Measurements from ENCODE around the gene RASD2.
A peak's percentile ranks its signal among the peaks of the same experiment; 100 is the strongest.
"Not testable (repeated sequence)": the region's sequence is repeated elsewhere in the genome, so short reads cannot be mapped to it uniquely, and the experiment has no call there.

RASD2 gene

GRCh38 chr22:35540595-35541253 lies at the start of gene RASD2:
TSS of gene RASD2 (plus strand) at chr22:35540831. CDS start at chr22:35546810, 5,979 bp downstream.
- peaks cover 2% of the 10 kb centered on the region for H3K4me1 Mint-ChIP-seq (ENCODE audit: low read depth)
- no peaks in the 10 kb centered on the region for H3K9me3 Mint-ChIP-seq
- peaks cover 44% of the 10 kb centered on the region for H3K27me3 Mint-ChIP-seq
- peak within 1 kb of the TSS; percentile 75 for H3K4me3 Mint-ChIP-seq
- H3K36me3 Mint-ChIP-seq (ENCODE audit: low read depth): no peaks in the 10 kb centered on the region
- H3K27ac Mint-ChIP-seq: no peak within 1 kb of the TSS
- no peak for DNase-seq

GRCh38 chr22:35491061-35491907 lies 49.3 kb upstream of the RASD2 start:
- not testable (repeated sequence) for H3K27ac Mint-ChIP-seq; DNase-seq; H3K36me3 Mint-ChIP-seq (ENCODE audit: low read depth); H3K4me1 Mint-ChIP-seq (ENCODE audit: low read depth); H3K4me3 Mint-ChIP-seq; H3K9me3 Mint-ChIP-seq
- peaks cover 38% of the 10 kb centered on the region for H3K27me3 Mint-ChIP-seq

- DNase-seq: no peak
- Mint-ChIP-seq H3K4me1 (ENCODE audit: low read depth) (no peaks in the 10 kb centered on the region), H3K9me3 (no peaks in the 10 kb centered on the region), H3K27me3 (peaks cover 42% of the 10 kb centered on the region), H3K4me3 (no peak overlapping the region), H3K36me3 (ENCODE audit: low read depth) (no peaks in the 10 kb centered on the region), H3K27ac (no peak overlapping the region)
Measured at GRCh38 chr22:35491908-35492380, 48.7 kb upstream of the RASD2 start.

- DNase-seq: no peak
- H3K27ac Mint-ChIP-seq: no peak overlapping the region
- H3K4me1 Mint-ChIP-seq (ENCODE audit: low read depth): no peaks in the 10 kb centered on the region
- H3K36me3 Mint-ChIP-seq (ENCODE audit: low read depth): no peaks in the 10 kb centered on the region
- no peaks in the 10 kb centered on the region for H3K9me3 Mint-ChIP-seq
- peaks cover 50% of the 10 kb centered on the region for H3K27me3 Mint-ChIP-seq
- no peak overlapping the region for H3K4me3 Mint-ChIP-seq
Measured at GRCh38 chr22:35493074-35493473, 47.6 kb upstream of the RASD2 start.

- not testable (repeated sequence) for H3K27ac Mint-ChIP-seq; H3K4me3 Mint-ChIP-seq; H3K4me1 Mint-ChIP-seq (ENCODE audit: low read depth); H3K9me3 Mint-ChIP-seq; DNase-seq; H3K36me3 Mint-ChIP-seq (ENCODE audit: low read depth)
- peaks cover 67% of the 10 kb centered on the region for H3K27me3 Mint-ChIP-seq
Measured at GRCh38 chr22:35495711-35496110, 44.9 kb upstream of the RASD2 start.

GRCh38 chr22:35496768-35497312 lies 43.8 kb upstream of the RASD2 start:
- Mint-ChIP-seq H3K27me3 (peaks cover 69% of the 10 kb centered on the region), H3K9me3 (no peaks in the 10 kb centered on the region), H3K4me1 (ENCODE audit: low read depth) (no peaks in the 10 kb centered on the region), H3K4me3 (no peak overlapping the region), H3K27ac (no peak overlapping the region), H3K36me3 (ENCODE audit: low read depth) (no peaks in the 10 kb centered on the region)
- no peak for DNase-seq

GRCh38 chr22:35498026-35498800 lies 42.4 kb upstream of the RASD2 start:
- Mint-ChIP-seq H3K9me3 (no peaks in the 10 kb centered on the region), H3K4me1 (ENCODE audit: low read depth) (no peaks in the 10 kb centered on the region), H3K27ac (no peak overlapping the region), H3K4me3 (no peak overlapping the region), H3K27me3 (peaks cover 61% of the 10 kb centered on the region), H3K36me3 (ENCODE audit: low read depth) (no peaks in the 10 kb centered on the region)
- no peak for DNase-seq

- no peaks in the 10 kb centered on the region for H3K4me1 Mint-ChIP-seq (ENCODE audit: low read depth)
- no peak for DNase-seq
- H3K4me3 Mint-ChIP-seq: no peak overlapping the region
- H3K27me3 Mint-ChIP-seq: peaks cover 25% of the 10 kb centered on the region
- H3K27ac Mint-ChIP-seq: no peak overlapping the region
- H3K9me3 Mint-ChIP-seq: no peaks in the 10 kb centered on the region
- H3K36me3 Mint-ChIP-seq (ENCODE audit: low read depth): no peaks in the 10 kb centered on the region
Measured at GRCh38 chr22:35502836-35503235, 37.8 kb upstream of the RASD2 start.

- peaks cover 6% of the 10 kb centered on the region for H3K27me3 Mint-ChIP-seq
- H3K36me3 Mint-ChIP-seq (ENCODE audit: low read depth): no peaks in the 10 kb centered on the region
- H3K4me3 Mint-ChIP-seq: no peak overlapping the region
- DNase-seq: no peak
- no peaks in the 10 kb centered on the region for H3K9me3 Mint-ChIP-seq
- H3K4me1 Mint-ChIP-seq (ENCODE audit: low read depth): no peaks in the 10 kb centered on the region
- H3K27ac Mint-ChIP-seq: no peak overlapping the region
Measured at GRCh38 chr22:35505399-35506258, 35.0 kb upstream of the RASD2 start.

- H3K27ac Mint-ChIP-seq: no peak overlapping the region
- DNase-seq: no peak
- no peaks in the 10 kb centered on the region for H3K4me1 Mint-ChIP-seq (ENCODE audit: low read depth)
- H3K36me3 Mint-ChIP-seq (ENCODE audit: low read depth): no peaks in the 10 kb centered on the region
- no peak overlapping the region for H3K4me3 Mint-ChIP-seq
- H3K9me3 Mint-ChIP-seq: no peaks in the 10 kb centered on the region
- peaks cover 6% of the 10 kb centered on the region for H3K27me3 Mint-ChIP-seq
Measured at GRCh38 chr22:35506259-35506570, 34.4 kb upstream of the RASD2 start.

- DNase-seq; H3K4me3 Mint-ChIP-seq; H3K4me1 Mint-ChIP-seq (ENCODE audit: low read depth); H3K27ac Mint-ChIP-seq; H3K27me3 Mint-ChIP-seq; H3K36me3 Mint-ChIP-seq (ENCODE audit: low read depth); H3K9me3 Mint-ChIP-seq: not testable (repeated sequence)
Measured at GRCh38 chr22:35507851-35508250, 32.8 kb upstream of the RASD2 start.

GRCh38 chr22:35509451-35509850 lies 31.2 kb upstream of the RASD2 start:
- Mint-ChIP-seq H3K4me3 (no peak overlapping the region), H3K27me3 (peaks cover 11% of the 10 kb centered on the region), H3K36me3 (ENCODE audit: low read depth) (no peaks in the 10 kb centered on the region), H3K27ac (no peak overlapping the region), H3K4me1 (ENCODE audit: low read depth) (no peaks in the 10 kb centered on the region), H3K9me3 (no peaks in the 10 kb centered on the region)
- DNase-seq: no peak

GRCh38 chr22:35509960-35510359 lies 30.7 kb upstream of the RASD2 start:
- H3K36me3 Mint-ChIP-seq (ENCODE audit: low read depth): no peaks in the 10 kb centered on the region
- no peak overlapping the region for H3K4me3 Mint-ChIP-seq
- no peaks in the 10 kb centered on the region for H3K9me3 Mint-ChIP-seq
- H3K27me3 Mint-ChIP-seq: peaks cover 11% of the 10 kb centered on the region
- no peaks in the 10 kb centered on the region for H3K4me1 Mint-ChIP-seq (ENCODE audit: low read depth)
- no peak overlapping the region for H3K27ac Mint-ChIP-seq
- no peak for DNase-seq

- no peaks in the 10 kb centered on the region for H3K4me1 Mint-ChIP-seq (ENCODE audit: low read depth)
- no peaks in the 10 kb centered on the region for H3K9me3 Mint-ChIP-seq
- H3K27ac Mint-ChIP-seq: no peak overlapping the region
- H3K36me3 Mint-ChIP-seq (ENCODE audit: low read depth): no peaks in the 10 kb centered on the region
- H3K27me3 Mint-ChIP-seq: peaks cover 14% of the 10 kb centered on the region
- H3K4me3 Mint-ChIP-seq: no peak overlapping the region
- DNase-seq: no peak
Measured at GRCh38 chr22:35510481-35510934, 30.1 kb upstream of the RASD2 start.

All from activated T-cell treated with anti-CD3 and anti-CD28 coated beads, Interleukin-2, amount 50 U/mL, for 24 hours (primary cell).